ENCODE data around the gene NRP1.

The NRP1 gene

DNA sequence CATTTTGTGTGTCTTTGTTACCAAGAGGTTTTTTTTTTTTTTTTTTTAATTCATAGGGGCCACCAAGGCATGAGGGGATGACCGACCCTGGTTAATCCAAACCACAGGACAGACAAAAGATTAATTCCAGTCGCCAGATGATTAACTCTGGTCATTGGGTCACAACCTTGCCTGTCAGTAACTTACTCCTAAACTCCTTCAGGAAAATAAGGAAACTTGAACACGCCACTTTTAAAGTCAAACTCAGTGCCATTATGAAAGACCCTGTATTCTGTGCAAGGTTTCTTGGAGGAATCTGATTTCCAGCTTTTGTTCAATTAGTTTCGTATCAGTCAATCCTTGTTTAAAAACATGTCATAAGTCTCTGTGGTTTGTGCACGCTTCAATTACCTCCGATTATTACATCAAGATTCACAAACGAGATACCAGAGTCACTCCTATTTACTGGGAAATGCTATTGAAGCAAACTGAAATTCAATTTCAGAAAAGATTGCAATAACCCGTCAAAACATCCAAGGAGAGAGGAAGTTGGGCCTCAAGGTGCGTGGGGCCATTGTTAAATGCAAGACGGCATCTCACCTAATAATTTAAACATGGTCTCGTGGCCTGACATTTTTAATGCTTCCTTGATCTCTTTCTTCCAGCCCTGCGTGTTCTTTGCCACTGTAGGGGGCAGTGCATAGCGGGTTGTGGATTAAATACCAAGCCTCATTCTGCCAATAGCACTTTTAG lies 44.0 kb downstream of the NRP1 start:
- no peak for DNase-seq (ENCODE audit: low spot score)

DNA sequence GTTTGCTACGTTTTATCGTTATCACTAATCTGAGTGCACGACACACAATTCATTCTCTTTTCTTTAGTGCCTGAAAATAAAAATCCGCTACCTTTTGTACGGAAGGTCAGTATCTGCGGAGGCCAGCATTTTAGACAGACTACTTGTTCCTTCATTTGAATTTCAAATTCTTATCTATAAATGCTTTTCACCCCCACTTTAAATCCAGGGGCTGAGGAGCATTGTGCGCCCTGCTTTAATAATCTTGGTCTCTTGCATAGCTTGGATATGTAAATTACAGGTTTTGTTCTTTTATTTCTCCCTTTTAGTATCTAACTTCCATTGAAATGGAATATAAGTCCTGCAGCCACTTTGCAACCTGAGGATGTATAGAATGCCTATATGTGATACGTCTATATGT lies 44.7 kb downstream of the NRP1 start:
- no peak for DNase-seq (ENCODE audit: low spot score)

DNA sequence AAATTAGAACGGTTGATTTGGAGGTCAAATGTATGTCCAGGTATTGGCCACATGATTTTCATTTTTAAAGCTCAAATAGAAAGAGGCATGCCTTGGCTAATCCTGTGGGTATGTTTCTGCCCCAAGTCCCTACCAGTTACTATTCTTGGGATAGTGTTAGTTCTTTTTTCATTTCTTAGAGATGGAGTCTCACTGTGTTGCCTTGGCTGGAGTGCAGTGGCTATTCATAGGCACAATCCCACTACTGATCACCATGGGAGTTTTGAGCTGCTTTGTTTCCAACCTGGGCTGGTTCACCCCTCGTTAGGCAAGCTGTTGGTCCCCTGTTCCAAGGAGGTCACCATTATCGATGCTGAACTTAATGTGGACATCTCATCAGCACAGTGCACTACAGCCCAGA lies 46.3 kb downstream of the NRP1 start:
- no peak for DNase-seq (ENCODE audit: low spot score)

DNA sequence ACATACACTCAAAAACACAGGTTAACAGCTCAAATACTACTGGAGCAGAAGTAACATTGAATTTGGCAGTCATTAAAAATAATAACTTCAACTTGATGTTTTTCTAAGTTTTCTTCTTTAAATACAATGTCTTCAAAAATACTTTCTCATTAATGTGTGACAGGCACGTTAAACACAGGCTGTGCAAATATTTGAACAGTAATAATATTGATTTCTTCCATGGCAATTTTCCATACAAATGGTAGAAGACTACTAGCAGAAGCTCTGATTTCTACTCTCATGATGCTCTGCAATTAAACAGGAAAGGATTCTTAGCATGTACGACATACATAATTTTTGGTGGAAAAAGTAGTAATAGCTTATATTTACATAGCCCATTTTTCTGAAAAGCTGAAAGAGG lies 47.4 kb downstream of the NRP1 start:
- DNase-seq (ENCODE audit: low spot score) = no peak

DNA sequence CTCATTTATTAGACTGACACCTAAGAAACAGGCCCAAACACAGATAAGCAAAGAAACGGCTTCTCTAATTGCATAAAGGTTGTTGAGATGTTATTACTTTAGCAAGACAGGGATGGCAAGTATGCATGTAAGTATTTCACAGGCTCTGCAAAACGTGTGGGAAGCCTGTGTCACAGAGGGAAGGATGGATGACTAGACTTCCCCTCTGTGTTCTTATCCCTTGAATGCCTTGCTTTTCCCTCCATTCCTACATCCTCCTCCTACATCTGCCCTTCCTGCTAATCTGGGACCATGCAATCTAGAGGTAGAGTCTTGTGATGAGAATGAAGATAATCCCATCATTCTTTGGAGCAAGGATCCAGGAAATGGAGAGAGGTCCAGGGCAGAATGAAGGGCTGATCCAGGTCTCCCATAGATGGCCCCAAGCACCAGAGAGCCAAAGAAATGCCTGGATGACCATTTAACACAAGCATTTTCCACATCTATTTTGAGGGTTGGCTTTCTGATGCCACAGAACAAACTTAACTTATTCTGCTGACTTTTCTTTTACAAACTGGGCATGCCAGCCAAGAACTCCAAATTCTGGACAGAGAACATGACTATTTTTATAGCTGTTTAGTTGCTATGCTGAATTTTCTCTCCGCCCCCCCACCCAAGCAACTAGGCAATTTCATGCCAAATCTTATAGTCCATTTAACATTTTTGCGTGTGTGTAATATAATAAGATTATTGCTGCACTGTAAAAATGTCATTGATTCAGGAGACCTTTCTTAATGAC lies 48.1 kb downstream of the NRP1 start:
- no peak for DNase-seq (ENCODE audit: low spot score)

DNA sequence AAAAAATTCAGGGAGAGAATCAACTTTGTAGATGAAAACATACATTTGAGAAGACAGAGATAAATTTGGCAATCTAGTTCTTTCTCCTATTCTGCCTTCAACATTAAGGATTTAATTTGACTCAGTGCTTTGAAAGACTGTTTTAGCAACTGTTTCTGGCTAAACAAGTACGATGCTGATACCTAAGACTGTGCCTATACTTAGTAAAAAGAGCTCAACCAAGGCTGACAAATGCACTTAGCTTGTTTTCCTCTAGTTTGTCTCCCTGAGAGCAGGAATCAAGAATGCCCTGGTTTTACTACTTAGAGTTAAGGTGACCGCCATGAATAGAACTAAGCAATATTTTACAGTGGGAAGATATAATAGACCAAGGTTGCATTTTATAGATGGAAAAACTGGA lies 49.5 kb downstream of the NRP1 start:
- DNase-seq (ENCODE audit: low spot score) = no peak

DNA sequence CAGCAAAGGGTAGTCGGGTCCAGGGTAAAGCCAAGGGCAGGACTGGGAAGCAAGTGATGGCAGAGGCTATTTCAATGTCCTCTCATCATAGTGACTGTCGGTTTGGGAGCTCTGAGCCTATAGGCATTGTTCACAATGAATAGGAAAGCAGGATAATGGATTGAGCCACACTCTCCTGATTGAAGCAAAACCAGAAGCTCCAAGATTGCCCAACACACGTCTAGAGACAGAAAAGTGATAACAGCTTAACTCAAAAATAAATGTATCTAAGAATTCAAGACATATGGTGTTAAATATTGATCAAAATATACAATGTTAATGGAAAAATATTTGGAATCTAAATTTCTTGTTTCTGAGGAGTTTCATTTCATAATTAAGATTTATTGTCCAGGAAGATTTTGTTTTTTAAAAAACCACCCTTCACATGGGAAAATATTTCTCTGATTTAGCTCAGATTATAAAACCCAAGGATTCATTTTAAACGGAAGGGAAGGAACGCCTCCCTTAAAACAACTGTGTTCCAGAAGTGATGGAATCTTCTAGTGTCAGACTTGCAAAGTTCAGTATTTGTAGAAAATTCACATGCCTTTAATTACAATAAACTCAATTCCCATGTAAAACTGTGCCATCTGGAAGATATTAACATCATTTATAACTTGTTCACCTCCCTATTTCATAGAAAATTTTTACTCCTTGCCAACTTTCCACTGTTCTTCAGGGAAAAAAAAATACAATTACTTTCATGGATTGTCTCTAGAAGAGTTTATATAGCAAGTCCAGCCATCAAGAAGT lies 54.5 kb downstream of the NRP1 start:
- DNase-seq (ENCODE audit: low spot score) = no peak

DNA sequence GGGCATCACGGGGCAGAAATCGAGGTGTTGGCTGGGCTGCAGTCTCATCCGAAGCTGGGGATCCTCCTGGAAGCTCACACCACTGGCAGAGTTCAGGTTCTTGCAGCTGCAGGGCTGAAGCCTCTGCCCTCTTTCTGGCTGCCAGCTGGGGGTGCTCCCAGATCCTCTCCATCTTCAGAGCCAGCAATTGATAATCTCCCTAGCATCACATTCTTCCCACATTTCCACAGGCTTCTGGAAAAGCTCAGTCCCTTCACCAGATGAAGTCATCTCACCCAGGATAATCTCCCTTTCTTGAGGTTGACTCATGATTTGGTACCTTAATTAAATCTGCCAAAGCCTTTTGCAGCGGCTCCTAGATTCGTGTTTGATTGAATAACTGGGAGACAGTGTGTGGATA lies 55.2 kb downstream of the NRP1 start:
- no peak for DNase-seq (ENCODE audit: low spot score)

DNA sequence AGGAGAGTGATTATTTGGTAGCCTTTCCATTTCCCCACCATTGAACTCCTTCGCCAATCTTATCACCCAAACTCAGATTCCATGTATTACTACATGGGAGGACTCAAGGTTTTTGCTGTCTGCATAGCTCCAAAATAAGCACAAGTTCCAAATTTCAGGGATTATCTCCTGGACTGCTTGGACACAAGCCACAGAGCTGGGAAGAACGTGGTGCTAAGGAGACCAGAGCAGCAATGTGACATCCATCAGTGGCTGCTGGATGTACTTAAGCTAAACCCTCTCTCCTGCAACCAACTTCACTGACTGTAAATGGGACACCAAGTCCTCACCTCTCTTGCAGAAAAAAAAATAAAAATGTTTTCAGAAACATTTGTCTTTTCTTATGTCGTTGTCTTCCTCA lies 56.3 kb downstream of the NRP1 start:
- no peak for DNase-seq (ENCODE audit: low spot score)

DNA sequence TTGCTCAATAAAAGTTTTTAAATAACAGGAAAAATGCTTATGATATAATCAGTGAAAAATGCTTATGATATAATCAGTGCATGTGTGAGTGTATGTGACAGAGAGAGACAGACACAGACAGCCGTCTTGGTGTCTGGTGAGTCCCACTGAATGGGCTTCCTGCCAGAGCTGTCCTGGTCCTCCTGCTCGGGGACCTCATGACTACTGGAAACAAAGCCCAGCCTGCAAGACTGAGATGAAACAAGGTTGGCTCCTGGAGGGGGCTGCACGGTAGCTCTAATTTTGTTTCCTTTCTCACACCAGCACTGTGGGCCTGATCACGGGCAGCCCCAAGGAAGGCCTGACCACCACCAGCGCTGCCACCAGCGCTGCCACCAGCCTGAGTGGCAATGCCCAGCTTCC lies 57.3 kb downstream of the NRP1 start:
- DNase-seq (ENCODE audit: low spot score) = no peak

DNA sequence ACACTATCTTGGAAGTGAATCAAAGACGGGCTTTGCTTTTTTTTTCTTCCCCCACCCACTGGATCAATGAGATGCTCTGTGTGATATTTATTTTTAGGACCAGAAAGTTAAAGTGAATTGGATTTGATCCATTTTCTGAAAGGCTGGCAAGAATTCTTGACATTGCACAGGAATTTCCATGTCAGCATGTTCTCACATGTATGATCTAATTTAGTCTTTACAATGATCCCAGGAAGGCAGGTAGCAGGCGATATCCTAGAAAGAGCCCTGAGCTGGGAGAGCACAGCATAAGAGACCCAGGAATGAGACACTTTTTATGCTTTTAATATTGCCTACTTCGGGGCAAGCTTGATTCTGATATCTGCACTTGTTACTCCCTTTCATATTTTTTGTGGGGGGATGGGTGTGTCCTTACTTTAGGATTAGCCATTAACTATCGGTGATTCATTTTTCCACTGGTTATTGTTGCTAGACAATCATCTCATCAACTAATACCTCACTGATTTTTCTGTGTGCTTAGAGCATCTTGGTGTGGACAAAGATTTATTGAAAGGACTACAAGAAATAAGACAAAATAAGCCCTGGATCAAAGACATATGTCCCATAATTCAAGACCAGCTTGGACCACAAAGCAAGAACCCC lies 58.1 kb downstream of the NRP1 start:
- no peak for DNase-seq (ENCODE audit: low spot score)

DNA sequence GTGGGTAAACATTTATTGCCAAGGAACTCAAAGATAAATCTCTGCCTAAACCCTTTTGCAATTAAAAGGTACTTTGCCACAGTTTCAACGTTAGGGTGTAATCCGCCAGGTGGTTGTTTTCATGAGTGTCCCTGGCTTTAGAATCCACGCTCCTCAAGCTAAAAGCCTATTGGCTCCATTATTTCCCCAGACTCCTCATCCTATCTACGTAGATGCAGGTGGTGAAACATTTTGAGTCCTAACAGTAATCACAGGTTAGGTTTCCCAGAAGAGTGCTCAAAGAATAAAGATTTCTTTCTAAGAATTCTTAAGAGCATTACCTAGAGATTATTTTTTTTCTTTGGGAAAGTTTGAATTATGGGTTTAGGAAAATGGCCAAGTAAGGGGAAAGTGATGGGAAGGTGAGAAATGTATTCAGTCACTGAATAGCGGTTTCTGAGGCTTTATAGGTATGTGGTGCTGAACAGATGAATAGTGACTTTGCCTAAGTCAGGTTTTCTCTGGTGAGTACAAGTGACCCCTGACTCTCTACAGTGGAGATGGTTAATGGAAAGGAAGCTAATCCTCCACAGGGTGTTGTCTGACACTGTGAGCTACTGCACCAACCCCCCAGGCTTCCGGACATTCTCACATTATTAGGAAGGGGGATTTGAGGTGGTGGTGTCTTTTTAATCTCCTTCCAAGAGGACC lies 60.2 kb downstream of the NRP1 start:
- no peak for DNase-seq (ENCODE audit: low spot score)

DNA sequence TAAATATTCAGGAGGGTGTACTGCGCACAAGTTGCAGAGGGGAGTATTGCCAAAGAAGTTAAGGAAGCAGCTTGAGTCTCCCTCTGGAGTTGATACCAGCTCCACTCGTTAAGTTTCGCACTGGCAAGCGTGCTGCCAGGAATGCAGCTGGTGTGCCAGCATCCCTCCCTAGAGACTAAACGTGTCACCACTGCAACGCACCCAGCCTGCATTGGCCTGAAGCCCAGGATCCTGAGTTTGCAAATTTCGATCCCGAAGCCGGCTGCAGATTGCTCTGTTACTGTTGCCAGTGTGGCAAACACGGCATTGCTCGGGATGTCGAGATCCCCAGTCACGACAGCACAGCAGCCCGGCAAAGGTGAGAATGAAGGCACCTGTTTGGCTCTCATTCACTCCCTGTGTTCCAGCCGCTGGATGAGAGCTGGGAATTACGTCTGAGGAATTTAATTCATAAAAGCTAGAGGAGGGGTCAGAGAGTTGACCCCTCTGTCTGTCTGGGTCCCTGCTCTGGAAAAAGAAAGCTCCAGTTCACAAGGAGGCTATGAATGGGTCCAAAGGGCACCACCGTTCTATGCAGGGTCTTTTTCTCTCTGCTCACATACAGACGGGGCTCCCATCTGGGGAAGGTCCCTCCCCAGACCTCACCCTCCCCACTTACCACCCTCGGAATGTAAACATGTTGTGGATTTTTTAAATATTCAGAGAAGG lies 61.0 kb downstream of the NRP1 start:
- DNase-seq (ENCODE audit: low spot score) = no peak

DNA sequence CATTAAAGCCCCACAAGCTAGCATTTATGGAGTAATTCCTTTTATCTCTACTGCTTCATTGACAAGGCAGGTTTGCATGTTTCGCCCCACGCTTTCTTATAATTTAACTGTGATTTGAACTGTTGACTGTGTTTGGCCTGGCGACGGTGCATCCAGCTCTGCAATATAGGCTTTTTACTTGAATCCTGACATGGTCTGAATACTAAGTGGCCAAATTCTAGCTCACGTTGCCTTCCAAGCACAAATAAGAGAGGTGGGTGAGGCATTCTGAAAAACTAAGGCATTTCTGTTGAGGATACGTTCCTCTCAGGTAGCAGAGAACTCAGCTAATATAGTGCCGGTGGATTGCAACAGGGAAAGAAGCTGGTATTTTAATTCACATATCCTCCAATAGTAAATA lies 61.8 kb downstream of the NRP1 start:
- no peak for DNase-seq (ENCODE audit: low spot score)

DNA sequence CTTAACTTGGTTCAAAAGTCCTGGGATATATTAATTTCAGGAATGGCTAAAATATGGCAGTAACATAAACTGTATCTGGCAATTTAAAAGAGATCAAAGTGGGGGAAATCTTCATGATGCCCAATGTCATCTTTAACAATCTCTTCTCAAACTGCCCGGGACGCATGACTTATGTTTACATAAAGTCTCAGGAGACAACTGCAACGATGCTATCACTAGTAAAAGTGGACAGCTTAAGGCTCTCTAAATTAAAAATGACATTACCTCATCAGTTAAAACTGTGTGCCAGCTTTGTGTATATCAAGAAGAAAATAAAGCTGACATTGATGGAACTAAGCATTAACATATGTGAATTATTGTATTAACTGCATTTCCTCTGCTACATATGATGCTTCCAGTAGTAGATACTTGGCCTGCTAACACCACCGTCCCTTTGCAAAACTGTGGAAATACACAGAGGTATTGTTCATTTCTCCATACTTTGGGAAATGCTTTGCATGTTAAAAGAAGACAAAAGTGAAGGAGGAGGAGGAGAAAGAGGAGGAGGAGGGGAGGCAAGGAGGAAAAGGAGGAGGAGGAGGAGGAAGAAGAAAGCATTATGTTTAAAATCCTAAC lies 62.4 kb downstream of the NRP1 start:
- DNase-seq (ENCODE audit: low spot score) = no peak

DNA sequence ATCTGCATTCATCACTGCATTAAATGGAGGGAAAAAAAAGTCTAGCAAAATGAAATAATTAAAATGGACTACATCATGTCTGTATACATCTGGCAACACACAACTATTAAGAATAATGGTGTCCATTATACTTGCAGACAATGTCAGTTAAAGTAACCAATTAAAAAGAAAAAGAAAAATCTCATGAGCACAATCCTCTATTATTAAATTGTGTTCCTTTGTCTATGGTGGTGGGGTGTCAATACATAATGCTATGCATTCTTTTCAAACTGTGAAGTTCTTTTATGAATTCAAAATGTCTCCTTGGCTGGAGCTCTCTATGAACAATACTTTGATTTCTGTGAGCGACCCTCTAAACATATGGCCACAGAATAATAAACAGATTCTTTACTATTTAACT lies 63.5 kb downstream of the NRP1 start:
- no peak for DNase-seq (ENCODE audit: low spot score)

DNA sequence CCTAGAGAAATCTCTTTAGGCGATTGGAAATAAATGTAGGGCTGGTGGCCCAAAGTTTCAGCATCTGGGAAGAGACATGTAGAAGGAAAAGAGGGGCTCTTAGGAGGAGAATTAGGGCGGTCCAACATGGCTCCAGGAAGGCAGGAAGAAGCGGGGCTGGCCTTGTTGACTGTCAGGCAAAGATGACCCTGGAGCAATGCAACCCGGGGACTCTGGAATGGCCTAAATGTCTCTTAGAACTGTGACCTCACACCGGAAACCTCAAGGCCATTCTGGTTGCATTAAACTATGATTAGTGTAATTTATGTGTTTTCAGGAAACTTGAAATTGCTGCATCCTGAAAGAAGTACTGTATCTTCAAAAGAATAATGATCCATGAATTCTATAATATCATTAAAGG lies 66.8 kb downstream of the NRP1 start:
- DNase-seq (ENCODE audit: low spot score) = no peak

DNA sequence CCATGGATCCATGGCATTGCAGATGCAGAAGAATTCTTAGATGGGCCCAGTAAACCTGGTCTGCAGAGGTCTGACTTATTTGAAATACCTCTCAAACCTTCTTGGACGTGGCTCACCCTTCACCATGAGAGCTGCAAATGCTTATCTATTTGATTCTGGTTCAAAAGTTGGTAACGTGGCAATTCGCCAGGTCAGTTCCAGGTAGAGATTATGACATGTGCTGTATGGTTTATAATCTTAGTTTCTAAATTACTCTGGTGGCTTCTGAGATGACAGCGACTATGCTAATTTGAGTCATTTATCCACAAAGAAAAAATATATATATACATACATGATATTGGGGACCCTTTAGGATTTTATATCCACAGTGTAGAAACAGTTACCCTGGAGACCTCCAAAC lies 68.8 kb downstream of the NRP1 start:
- DNase-seq (ENCODE audit: low spot score) = no peak

DNA sequence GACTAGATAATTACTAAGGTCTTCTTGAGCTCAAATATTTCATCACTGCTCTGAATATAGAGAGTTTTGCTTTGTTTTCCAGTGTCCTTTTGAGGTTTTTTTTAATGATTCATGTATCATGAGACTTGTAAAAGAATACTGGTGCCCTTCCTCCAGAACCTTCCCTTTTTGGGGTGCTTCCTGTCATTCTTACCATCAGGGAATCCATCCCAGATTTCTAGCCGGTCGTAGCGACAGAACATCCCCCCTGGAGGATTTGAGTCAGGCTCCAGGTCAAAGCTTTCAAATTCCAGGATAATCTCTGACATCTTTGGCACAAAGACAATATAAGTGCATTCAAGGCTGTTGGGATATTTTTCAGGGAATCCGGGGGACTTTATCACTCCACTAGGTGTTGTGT lies 71.0 kb downstream of the NRP1 start:
- no peak for DNase-seq (ENCODE audit: low spot score)

DNA sequence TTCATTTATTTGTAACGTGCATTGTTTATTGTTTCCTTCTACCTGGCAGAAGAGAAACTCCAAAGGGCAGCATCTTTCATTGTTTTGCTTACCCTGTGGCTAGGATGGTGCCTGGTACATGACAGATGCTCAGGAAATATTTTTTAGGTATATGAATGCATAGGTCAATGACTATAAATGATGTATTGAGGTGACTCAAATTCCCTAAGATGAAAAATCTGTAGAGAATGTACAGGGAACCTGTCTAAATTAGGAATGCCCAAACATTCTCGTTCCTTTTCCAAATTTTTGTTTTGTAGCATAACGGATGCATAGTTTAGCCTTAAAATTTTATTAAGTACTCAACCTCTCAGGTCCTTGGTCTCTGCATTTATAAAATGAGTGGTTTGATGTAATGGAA lies 71.6 kb downstream of the NRP1 start:
- DNase-seq (ENCODE audit: low spot score) = no peak

All from germinal center (tissue), 1 donor.